GM19438 (cell line): ENCODE results near the gene ZNF552.
"Not testable (repeated sequence)": the region's sequence is repeated elsewhere in the genome, so short reads cannot be mapped to it uniquely, and the experiment has no call there.

ENCODE experiments used
- ATAC-seq: cut with Tn5 transposase; IDR thresholded peaks from one replicate; pipeline ENCODE4 v1.9.1; 2021; ENCODE audit warnings: low read depth; ENCODE audit not compliant: unreplicated experiment

Gene ZNF552

DNA sequence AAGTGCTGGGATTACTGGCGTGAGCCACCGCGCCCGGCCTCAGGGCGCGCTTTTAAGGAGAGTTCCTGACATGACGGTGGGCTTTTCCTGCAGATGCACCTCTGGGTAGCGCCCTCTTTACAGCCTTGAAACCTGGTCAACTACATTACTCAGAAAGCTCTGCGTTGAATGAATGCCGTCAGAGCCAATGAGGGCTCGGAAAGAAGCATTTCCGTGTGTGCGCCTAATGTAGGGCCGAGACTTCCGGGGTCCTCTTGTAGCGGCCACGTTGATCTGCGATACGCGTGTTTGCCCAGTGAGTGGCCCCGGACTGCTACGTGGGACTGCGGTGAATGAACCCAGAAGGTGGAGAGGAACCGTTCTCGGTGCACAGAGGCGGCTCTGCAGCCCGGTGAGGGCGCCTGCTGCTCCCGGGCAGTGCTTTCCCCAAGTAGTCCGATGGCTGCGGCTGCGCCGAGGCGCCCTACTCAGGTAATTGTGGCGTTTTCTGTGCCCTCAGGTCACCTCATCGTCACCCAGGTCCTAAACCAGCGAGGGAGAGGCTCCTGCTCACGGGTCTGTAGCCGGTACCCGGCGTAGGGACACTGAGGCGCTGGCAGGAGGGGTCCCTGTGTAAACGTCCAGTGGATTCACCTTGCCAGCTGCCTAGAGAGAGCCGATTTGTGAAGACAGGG lies 4.9 kb upstream of the ZNF552 start:
- peak; percentile 90 for ATAC-seq

DNA sequence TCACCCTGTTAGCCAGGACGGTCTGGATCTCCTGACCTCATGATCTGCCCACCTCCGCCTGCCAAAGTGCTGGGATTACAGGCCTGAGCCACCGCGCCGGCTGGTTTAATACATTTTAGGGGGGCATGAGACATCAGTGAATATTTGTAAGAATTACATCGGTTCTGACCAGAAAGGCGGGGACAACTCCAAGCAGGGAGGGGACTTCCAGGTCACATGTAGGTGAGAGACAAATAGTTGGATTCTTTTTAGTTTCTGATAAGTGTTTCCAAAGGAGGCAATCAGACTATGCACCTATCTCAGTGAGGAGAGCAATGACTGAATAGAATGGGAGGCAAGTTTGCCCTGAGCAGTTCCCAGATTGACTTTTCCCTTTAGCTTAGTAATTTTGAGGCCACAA lies 3.7 kb upstream of the ZNF552 start:
- no peak for ATAC-seq

DNA sequence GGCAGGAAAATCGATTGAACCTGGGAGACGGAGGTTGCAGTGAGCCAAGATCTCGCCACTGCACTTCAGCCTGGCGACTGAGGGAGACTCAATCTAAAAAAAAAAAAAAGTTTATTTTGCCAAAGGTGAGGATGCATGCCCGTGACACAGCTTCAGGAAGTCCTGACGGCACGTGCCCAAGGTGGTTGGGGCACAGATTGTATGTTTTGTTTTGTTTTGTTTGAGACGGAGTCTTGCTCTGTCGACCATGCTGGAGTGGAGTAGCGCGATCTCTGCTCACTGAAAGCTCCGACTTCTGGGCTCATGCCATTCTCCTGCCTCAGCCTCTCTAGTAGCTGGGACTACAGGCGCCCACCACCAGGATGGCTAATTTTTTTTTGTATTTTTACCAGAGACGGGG lies 3.3 kb upstream of the ZNF552 start:
- no peak for ATAC-seq

DNA sequence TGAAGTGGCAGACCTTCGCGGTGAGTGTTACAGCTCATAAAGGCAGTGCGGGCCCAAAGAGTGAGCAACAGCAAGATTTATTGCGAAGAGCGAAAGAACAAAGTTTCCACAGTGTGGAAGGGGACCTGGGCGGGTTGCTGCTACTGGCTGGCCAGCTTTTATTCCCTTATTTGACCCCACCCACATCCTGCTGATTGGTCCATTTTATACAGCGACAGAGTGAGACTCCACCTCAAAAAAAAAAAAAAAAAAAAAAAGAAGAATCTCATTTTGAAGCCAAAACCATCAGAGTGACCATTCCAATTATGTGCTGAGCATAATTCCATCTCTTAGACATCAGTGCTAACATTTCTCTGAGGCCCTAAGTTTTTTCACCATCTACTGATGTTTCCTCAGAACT lies 1.9 kb upstream of the ZNF552 start:
- ATAC-seq: no peak

DNA sequence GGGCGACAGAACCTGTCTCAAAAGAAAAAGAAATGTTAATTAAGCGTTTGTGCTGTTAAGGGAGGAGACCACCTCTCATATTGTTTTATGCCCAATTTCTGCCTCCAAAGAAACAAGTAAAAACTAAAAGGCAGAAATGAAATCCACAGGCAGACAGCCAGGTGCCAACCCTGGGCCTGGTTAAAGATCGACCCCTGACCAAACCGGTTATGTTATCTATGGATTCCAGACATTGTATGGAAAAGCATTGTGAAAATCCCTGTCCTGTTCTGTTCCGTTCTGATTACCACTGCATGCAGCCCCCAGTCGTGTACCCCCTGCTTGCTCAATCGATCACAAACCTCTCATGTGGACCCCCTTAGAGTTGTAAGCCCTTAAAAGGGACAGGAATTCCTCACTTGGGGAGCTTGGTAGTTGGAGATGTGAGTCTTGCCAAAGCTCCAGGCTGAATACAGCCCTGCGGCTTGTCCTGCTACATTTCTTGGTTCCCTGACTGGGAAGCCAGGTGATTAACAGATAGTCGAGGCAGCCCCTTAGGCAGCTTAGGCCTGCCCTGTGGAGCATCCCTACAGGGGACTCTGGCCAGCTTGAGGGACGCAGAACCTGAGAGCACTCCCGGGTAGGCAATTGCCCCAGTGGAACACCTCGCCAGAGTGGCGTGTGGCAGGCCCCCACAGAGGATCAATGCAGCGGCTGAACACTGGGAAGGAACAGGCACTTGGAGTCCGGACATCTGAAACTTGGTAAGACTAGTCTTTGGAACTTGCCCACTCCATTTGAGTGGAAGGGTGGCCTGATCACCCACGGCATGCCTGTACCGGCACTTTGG lies 748 bp upstream of the ZNF552 start:
- ATAC-seq: no peak

DNA sequence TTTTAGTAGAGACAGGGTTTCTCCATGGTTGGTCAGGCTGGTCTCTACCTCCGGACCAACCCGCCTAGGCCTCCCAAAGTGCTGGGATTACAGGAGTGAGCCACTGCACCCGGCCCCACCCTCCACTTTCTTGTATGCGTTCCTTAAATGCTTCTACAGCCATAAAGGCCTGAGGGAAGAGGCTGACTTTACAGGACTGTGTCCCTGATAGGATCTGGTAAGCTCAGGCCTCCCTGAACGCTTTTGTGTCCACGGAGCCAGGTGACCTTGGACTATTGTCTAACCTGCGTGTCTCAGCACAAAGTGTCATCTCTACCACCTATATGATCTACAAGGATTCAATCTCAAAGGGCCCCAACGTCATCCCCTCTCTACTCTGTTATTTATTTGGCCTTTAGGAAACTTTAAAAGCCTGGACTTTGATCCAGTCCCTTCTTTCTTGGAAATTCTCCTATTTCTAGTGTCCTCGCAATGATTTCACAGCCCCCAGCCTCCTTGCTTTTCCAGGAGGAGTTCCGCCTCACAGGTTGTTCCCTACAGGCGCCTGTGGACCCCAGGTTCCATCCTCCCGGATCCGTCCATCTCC lies 701 bp downstream of the ZNF552 start:
- ATAC-seq: no peak

DNA sequence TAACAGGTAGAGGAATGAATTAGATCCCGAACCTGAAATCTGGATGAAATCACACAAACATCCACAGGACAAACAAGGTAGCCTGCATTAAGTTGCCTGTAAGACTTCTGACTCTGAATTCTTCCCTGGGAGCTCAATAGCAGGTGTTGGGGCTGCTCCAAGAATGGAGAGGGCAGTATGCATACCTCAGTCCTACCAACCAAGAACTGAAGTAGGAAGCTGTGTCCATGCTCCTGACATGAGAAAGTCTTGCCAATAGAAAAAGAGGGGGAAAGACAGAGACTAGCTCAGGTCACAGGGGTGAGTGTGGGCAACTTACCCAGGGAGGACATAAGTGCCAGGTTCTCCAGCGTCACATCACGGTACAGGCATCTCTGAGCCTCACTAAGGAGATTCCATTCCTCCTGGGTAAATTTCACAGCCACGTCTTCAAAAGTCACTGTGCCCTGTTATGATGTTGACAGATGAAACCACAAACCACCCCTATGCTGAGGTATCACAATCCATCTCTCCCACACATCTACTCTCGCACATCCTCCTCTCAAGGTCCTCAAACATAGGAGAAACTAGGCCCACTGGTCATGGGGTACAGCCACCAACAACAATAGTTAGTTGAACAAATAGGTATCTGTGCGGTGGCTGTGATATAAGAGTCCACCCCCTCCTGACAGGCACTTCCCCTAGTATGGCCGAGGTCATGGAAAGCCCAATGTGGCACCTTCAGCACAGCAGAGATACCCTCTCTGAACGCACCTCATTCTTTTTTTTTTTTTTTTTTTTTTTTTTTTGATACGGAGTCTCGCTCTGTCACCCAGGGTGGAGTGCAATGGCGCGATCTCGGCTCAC lies 1.5 kb downstream of the ZNF552 start:
- ATAC-seq: not testable (repeated sequence)

DNA sequence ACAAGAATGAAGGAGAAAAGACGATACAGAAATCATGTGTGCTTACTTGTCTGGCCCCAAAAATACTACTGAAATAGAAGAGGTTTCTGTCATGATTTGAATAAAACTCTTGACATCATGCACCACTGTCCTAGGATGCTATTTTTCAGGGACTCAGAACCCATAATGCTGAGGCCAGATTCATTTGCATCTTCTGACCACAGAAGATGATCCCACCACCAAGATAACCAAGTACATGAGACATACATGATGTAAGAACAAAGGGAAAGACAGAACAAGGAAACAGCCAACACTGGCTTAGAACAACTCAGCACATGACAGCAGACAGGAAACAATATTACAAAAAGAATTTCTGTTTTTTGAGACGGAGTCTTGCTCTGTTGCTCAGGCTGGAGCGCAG lies 2.5 kb downstream of the ZNF552 start:
- no peak for ATAC-seq

DNA sequence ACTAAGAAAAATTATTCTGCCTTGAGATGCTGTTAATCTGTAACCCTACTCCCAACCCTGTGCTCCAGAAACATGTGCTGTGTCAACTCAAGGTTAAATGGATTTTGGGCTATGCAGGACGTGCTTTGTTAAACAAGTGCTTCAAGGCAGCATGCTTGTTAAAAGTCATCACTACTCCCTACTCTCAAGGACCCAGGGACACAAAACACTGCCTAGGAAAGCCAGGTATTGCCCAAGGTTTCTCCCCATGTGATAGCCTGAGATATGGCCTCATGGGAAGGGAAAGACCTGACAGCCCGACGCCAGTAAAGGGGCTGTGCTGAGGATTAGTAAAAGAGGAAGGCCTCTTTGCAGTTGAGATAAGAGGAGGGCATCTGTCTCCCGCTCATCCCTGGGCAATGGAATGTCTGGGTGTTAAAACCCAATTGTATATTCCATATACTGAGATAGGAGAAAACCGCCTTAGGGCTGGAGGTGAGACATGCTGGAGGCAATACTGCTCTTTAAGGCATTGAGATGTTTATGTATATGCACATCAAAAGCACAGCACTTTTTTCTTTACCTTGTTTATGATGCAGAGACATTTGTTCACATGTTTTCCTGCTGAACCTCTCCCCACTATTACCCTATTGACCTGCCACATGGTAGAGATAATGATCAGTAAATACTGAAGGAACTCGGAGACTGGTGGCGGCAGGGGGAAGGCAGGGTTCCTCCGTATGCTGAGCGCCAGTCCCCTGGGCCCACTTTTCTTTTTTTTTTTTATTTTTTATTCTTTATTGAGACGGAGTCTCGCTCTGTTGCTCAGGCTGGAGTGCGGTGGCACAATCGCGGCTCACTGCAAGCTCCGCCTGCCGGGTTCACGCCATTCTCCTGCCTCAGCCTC lies 4.1 kb downstream of the ZNF552 start:
- not testable (repeated sequence) for ATAC-seq

DNA sequence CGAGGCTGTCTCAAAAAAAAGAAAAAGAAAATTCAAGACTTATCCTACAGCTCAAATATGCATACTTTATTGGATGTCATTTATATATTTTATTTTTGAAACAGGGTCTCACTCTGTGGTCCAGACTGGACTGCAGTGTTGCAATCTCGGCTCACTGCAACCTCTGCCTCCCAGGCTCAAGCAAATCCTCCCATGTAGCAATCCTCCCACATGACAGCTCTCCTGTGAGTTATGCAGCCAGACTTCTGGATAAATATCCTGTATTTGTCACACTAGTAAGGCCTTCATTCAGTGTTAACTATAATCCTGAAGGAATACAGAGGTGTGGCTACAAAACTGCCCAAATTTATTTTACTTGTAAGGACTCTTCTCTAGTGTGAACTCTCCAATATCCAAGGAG lies 7.2 kb downstream of the ZNF552 start:
- ATAC-seq: no peak

DNA sequence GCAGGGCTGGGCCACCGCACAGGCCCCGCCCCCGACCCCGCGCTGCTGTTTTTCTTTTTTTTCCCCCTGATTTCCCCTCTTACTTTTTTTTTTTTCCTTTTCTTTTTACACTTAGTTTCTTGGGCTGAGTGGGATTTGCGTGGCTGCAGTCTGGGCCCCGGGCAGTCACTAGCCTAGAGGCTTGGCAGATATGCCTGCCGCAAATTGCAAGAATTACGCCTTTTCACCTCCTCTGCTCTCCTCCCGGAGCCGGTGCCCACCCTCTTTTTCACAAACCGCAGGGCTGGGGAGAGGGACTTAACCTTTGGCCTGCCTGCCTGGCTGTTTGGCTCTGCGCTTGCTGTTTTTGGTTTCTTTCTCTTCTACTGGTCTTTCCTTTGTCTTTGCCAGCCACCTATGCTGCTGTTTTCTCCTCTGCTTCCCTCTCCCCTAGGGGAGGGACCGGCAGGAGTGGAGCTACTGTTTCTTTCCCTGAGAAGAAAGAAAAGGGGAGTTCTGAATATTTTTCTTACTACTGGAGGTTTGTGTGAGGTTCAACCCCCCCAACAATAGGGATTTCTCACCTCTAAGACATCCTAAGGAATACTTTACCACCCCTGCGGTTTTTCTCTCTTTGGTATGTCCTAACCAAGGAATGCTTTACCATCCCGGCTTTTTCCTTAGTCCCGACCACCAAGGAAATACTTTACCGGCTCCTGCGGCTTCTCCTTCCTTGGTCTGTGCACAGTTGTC lies 11.0 kb downstream of the ZNF552 start:
- ATAC-seq: no peak

DNA sequence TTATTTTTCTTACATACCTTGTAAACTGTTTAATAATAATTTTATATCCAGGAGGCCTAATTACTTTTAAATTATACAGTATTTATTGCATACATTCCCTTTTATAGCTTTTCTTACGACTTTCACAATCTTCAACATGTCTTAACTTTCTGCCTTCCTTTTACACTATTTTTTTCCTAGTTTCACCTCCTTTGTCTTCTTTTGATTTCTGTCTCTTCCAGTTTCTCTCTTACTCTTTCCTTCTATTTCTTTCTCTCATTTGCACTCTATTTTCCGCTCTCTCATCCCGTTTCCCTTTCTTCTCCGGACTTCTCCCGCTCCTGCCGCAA lies 11.5 kb downstream of the ZNF552 start:
- ATAC-seq: no peak

DNA sequence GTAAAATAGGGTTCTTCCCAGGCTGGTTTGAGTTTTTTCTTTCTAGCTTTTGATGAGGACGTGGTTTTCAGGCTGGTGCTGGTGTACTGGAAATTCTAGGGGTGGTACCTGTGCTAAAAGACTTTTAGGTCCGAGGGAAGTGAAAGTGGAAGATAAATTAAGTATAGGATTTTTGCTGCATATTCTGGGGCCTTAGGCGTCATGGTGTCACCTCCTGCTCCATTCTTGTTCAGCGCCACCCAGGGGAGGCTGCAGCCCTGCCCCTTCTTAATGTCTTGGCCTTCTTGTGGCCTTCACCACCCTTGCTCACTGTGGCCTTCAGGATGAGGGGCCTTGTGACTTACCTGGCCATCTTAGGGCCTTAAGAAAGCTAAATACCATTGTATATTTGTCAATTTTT lies 12.4 kb downstream of the ZNF552 start:
- no peak for ATAC-seq

DNA sequence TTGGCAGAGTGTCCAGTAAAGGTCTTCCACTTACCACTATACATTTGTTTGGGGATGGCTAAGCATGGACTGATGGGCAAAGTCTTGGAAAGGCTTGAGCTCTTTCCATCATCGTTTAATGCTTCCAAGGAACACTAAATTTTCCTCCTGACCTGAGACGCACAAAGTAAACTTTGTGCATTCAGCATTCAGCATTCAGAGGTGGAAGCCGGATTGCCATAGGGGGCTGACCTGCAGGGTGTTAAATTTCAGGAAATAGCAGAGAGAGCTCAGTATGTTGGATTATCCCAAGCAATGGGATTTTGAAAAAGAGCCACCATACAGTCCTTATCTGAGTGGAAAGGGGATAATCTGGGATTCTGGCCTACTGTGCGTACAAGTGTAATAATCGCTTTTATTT lies 14.0 kb downstream of the ZNF552 start:
- no peak for ATAC-seq

DNA sequence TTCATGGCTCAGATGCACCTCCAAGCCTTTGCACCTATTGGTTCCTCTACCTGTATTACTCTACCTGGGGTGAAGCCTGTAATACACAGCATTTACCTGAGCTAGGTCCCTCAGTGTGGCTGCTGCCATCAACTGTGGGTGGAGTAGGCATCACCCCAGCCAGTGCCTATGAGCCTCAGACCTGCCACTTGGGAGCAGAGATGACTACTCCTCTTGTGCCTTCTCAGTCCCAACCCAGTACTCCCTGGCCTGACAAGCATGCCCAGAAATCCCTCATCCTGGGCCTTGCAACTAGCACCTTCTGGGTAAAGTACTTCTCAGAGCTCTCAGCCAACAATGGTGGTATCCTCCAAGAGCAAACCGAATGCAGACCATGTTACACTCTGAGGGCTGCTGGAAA lies 18.1 kb downstream of the ZNF552 start:
- not testable (repeated sequence) for ATAC-seq

DNA sequence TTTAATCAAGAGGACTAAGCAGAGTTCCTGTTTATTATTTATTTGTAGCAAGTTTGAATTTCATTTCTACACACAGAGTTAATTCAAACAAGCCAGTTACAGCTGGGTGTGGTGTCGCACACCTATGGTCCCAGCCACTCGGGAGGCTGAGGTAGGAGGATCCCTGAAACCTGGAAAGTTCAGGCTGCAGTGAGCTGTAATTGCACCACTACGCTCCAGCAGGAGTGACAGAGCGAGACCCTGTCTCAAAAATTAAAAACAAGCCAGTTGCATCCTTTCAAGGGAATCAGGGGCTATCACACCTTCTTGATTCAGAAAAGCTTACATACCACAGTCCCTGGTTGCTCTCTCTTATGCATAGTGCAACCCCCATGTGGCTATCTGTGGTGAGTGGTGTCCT lies 25.4 kb downstream of the ZNF552 start:
- ATAC-seq: no peak

DNA sequence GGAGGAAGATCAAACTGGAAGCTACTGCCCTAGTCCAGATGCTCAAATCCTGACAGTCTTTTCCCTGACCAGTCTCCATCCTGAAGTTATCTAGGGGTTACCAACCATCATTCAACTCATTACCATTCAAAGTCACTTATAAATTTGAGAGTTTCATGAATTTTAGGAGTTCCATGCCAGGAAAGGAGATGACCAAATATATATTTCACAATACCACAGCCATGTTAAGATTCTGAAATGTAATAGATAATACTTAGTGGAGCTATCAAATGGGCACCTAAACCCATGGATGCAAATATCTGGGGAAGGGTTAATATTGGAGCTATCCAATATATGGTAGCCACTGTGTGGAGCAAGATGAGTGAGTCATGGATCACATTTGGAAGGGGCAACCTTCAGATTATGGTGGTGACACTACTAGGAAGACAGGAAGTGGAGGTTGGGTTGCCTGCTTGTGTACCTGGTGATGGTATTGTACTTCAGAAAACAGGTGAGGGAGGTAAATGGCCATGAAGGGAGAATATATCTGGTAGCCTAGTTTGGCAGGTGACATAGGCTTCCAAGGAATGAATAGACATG lies 26.5 kb downstream of the ZNF552 start:
- no peak for ATAC-seq

DNA sequence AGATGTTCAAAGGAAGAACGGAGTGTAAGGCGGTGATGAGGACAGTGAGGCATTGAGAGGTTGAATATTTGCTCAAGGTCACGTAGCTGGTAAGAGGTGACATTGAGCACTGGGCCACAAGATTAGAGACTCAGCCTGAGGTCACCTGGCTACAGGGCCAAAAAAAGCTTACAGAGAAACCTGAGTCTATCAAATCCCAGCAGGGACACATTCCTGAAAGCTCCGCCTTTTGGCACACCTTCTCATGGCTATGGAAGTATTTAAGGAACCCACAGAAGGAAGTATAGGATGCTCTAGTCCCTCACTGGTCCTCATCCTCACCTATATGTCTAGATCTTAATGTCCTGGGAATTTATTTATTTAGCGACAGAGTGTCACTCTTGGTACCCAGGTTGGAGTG lies 27.8 kb downstream of the ZNF552 start:
- no peak for ATAC-seq

DNA sequence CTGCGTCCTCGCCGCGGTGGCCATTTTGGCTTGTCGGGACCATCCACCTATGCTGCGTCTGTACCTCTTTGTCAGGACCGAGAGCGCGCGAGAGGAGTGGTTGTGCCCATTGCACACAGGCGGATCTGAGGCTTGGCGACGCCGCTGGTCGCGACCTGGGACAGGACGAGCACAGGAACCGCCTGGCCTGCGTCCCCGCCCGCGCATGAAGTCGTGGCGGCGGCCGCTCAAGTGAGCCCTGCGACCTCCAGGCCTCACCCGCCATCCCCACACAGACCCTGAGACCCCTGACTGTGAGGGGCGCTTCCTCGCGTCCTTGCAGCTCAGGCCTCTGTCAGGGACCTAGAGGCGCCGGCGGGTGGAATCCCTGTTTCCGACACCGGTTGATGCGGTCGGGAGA lies 28.4 kb downstream of the ZNF552 start:
- ATAC-seq: no peak
